Ovary (tissue), 3 donors: ENCODE measurements around the gene CYB5B.

Experiments used
- EP300 ChIP-seq: sonication (generic); formaldehyde crosslinking; IDR thresholded peaks from one replicate; pipeline ENCODE4 v1.6.1; 2017; ENCODE audit warnings: antibody characterized with exemption
- POLR2A ChIP-seq: fragments of 450-650 bp; IDR thresholded peaks from one replicate; pipeline ENCODE4 v1.6.1; 2017; ENCODE audit warnings: antibody characterized with exemption, mild to moderate bottlenecking, moderate library complexity
- TF ChIP-seq, protein P1 (sequence below), 3 donors: fragments of 450-650 bp in 2 of 3; fragments of 200-600 bp in 1 of 3; IDR thresholded peaks; one replicate each; pipeline versions ENCODE4 v1.5.1 to v1.8.0; 2016 to 2022; ENCODE audit warnings: antibody characterized with exemption in 3 of 3, mild to moderate bottlenecking in 1 of 3
- donor health status: DM: no; HTN: no; CAD: no.

DNA sequence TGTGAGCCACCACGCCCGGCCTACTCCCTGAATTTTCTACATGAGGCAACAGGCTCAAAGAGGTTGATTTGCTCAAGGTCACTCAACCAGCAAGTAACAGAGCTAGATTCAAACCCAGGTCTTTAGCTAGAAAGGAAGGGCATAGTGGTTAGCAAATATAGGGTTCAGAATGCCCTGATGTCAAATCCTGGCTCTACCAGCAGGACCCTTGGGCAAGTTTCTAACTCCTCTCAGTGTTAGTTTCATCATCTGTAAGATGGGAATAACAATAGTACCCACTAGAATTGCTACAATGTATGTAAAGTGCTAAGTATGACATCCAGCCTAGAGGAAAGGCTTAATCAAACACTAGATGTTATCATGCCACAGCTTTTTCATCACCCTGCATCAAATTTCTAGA, 19.1 kb upstream of the CYB5B start:
- TF ChIP-seq POLR2A (no peak), EP300 (no peak)
- TF ChIP-seq, protein P1, sequence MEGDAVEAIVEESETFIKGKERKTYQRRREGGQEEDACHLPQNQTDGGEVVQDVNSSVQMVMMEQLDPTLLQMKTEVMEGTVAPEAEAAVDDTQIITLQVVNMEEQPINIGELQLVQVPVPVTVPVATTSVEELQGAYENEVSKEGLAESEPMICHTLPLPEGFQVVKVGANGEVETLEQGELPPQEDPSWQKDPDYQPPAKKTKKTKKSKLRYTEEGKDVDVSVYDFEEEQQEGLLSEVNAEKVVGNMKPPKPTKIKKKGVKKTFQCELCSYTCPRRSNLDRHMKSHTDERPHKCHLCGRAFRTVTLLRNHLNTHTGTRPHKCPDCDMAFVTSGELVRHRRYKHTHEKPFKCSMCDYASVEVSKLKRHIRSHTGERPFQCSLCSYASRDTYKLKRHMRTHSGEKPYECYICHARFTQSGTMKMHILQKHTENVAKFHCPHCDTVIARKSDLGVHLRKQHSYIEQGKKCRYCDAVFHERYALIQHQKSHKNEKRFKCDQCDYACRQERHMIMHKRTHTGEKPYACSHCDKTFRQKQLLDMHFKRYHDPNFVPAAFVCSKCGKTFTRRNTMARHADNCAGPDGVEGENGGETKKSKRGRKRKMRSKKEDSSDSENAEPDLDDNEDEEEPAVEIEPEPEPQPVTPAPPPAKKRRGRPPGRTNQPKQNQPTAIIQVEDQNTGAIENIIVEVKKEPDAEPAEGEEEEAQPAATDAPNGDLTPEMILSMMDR (IDR thresholded peaks at IDR 0.05), result no peak
